Tibial artery (tissue), 4 donors: ENCODE results near the gene AHCYL2.
A peak's percentile ranks its signal among the peaks of the same experiment; 100 is the strongest.

ENCODE experiments used
- DNase-seq, 2 donors: peaks; one replicate each; pipeline ENCODE4 v3.0.0-alpha.2; 2019
- H3K27ac ChIP-seq, 2 donors: fragments of 200-600 bp; sonication (generic) in 1 of 2; 1 replicate in 1 of 2; 2 replicates in 1 of 2; pipeline ENCODE4 v1.5.1; 2018 to 2019; ENCODE audit warnings: mild to moderate bottlenecking in 1 of 2
- H3K27me3 ChIP-seq, 2 donors: fragments of 200-600 bp; sonication (generic) in 1 of 2; one replicate each; pipeline versions ENCODE4 v1.5.1 to v1.6.0; 2016 to 2019
- H3K36me3 ChIP-seq, 3 donors: fragments of 200-600 bp; sonication (generic) in 2 of 3; one replicate each; pipeline ENCODE4 v1.5.1; 2016 to 2019; ENCODE audit warnings: mild to moderate bottlenecking in 2 of 3
- H3K4me1 ChIP-seq, 4 donors: fragments of 200-600 bp; sonication (generic) in 2 of 4; 1 replicate in 3 of 4; 2 replicates in 1 of 4; pipeline ENCODE4 v1.5.1; 2016 to 2019
- H3K4me3 ChIP-seq, 2 donors: fragments of 200-600 bp; sonication (generic) in 1 of 2; 1 replicate in 1 of 2; 2 replicates in 1 of 2; pipeline ENCODE4 v1.5.1; 2018 to 2019; ENCODE audit warnings: mild to moderate bottlenecking in 2 of 2
- H3K9me3 ChIP-seq, 3 donors: fragments of 200-600 bp; sonication (generic) in 1 of 3; one replicate each; pipeline ENCODE4 v1.5.1; 2016 to 2019
- CTCF ChIP-seq, 2 experiments: fragments of 200-600 bp in 1 of 2; fragments of 450-650 bp in 1 of 2; IDR thresholded peaks; one replicate each; pipeline ENCODE4 v1.5.1; 2017 to 2019; ENCODE audit warnings: antibody characterized with exemption in 2 of 2, mild to moderate bottlenecking in 1 of 2, moderate library complexity in 1 of 2
- intact Hi-C: fragments of 100-400 bp; cut with DNase I; formaldehyde crosslinking; loops from one replicate; pipeline ENCODE4 v1.15.0; 2023; ENCODE audit warnings: low total_unique reads

AHCYL2 gene

GRCh38 chr7:129193892-129194291 is 30.9 kb upstream of the AHCYL2 start:
- no peak for TF ChIP-seq CTCF (IDR thresholded peaks at IDR 0.05)
- H3K36me3 ChIP-seq = no peaks in the 10 kb centered on the region
- no peak for DNase-seq
- no peak overlapping the region for H3K27ac ChIP-seq
- H3K9me3 ChIP-seq = no peaks in the 10 kb centered on the region
- no peaks in the 10 kb centered on the region for H3K27me3 ChIP-seq
- H3K4me1 ChIP-seq = peaks cover 0 to 16% (median 6%) of the 10 kb centered on the region in 4 donors
- H3K4me3 ChIP-seq = no peak overlapping the region
- intact Hi-C loops = no loop called here

GRCh38 chr7:129197771-129198170 is 27.1 kb upstream of the AHCYL2 start:
- intact Hi-C loops = no loop called here
- TF ChIP-seq CTCF (IDR thresholded peaks at IDR 0.05) = no peak
- Histone ChIP-seq H3K27me3 (no peaks in the 10 kb centered on the region), H3K4me3 (no peak overlapping the region), H3K27ac (no peak overlapping the region), H3K36me3 (no peaks in the 10 kb centered on the region), H3K4me1 (no peaks in the 10 kb centered on the region), H3K9me3 (no peaks in the 10 kb centered on the region)
- DNase-seq = no peak

GRCh38 chr7:129199406-129199805 is 25.4 kb upstream of the AHCYL2 start:
- intact Hi-C loops = no loop called here
- TF ChIP-seq CTCF (IDR thresholded peaks at IDR 0.05) = no peak

GRCh38 chr7:129202058-129202777 is 22.6 kb upstream of the AHCYL2 start:
- DNase-seq = peak in 1 of 2 donors; percentile 42
- intact Hi-C loops = no loop called here
- Histone ChIP-seq H3K27ac (no peak overlapping the region), H3K4me1 (no peaks in the 10 kb centered on the region), H3K4me3 (no peak overlapping the region), H3K27me3 (no peaks in the 10 kb centered on the region), H3K9me3 (no peaks in the 10 kb centered on the region), H3K36me3 (peaks cover 0 to 17% (median 0%) of the 10 kb centered on the region in 3 donors)
- no peak for TF ChIP-seq CTCF (IDR thresholded peaks at IDR 0.05)

More at GRCh38 chr7:129199406-129199805, 25.4 kb upstream of the AHCYL2 start:
- H3K27me3 ChIP-seq = no peaks in the 10 kb centered on the region
- no peak for DNase-seq
- no peak overlapping the region for H3K27ac ChIP-seq
- H3K4me3 ChIP-seq = no peak overlapping the region
- no peaks in the 10 kb centered on the region for H3K9me3 ChIP-seq
- H3K36me3 ChIP-seq = peaks cover 0 to 6% (median 0%) of the 10 kb centered on the region in 3 donors
- no peaks in the 10 kb centered on the region for H3K4me1 ChIP-seq

GRCh38 chr7:129203050-129203741 is 21.6 kb upstream of the AHCYL2 start:
- Histone ChIP-seq H3K4me1 (no peaks in the 10 kb centered on the region), H3K9me3 (no peaks in the 10 kb centered on the region), H3K27ac (no peak overlapping the region), H3K27me3 (no peaks in the 10 kb centered on the region), H3K4me3 (no peak overlapping the region), H3K36me3 (peaks cover 0 to 19% (median 0%) of the 10 kb centered on the region in 3 donors)
- TF ChIP-seq CTCF (IDR thresholded peaks at IDR 0.05) = no peak
- intact Hi-C loops = no loop called here
- no peak for DNase-seq
